SK-N-SH treated with all-trans-retinoic acid at 6 μM for 48 hours (cell line): ENCODE measurements around the gene IRGM.

Source experiments
- ATAC-seq: fragments of 200-7000 bp; cut with Tn5 transposase; 3 replicates; pipeline ENCODE4 v1.9.1; 2020; ENCODE audit warnings: mild to moderate bottlenecking, moderate library complexity
- ARNTL ChIP-seq: fragments of 450-650 bp; formaldehyde crosslinking; IDR thresholded peaks from 2 replicates; pipeline ENCODE4 v1.5.0; 2020; ENCODE audit warnings: low read depth, mild to moderate bottlenecking, moderate library complexity, borderline replicate concordance
- BACH2 ChIP-seq: fragments of 250-450 bp; sonication (Bioruptor Pico); IDR thresholded peaks from 2 replicates; pipeline ENCODE4 v1.9.0; 2021; ENCODE audit warnings: mild to moderate bottlenecking, borderline replicate concordance
- CREB5 ChIP-seq: fragments of 250-450 bp; sonication (Bioruptor Pico); IDR thresholded peaks from 2 replicates; pipeline ENCODE4 v1.5.1; 2020; ENCODE audit warnings: low read depth, mild to moderate bottlenecking, moderate library complexity
- CSDC2 ChIP-seq: fragments of 250-450 bp; sonication (Bioruptor Pico); IDR thresholded peaks from 2 replicates; pipeline ENCODE4 v1.5.0; 2020; ENCODE audit warnings: mild to moderate bottlenecking, moderate library complexity
- CSRNP3 ChIP-seq: fragments of 250-450 bp; sonication (Bioruptor Pico); IDR thresholded peaks from 2 replicates; pipeline ENCODE4 v1.5.1; 2021; ENCODE audit warnings: mild to moderate bottlenecking, moderate library complexity
- GLIS3 ChIP-seq: fragments of 250-450 bp; sonication (Bioruptor Pico); IDR thresholded peaks from 2 replicates; pipeline ENCODE4 v1.5.0; 2020; ENCODE audit warnings: mild to moderate bottlenecking, moderate library complexity
- ISL1 ChIP-seq: fragments of 250-450 bp; sonication (Bioruptor Pico); IDR thresholded peaks from 2 replicates; pipeline ENCODE4 v2.1.2; 2022; ENCODE audit warnings: mild to moderate bottlenecking, moderate library complexity
- OSR1 ChIP-seq: fragments of 250-450 bp; sonication (Bioruptor Pico); IDR thresholded peaks from 2 replicates; pipeline ENCODE4 v1.8.0; 2022; ENCODE audit warnings: moderate library complexity, mild to moderate bottlenecking, inconsistent platforms
- PATZ1 ChIP-seq: fragments of 250-450 bp; sonication (Bioruptor Pico); IDR thresholded peaks from 2 replicates; pipeline ENCODE4 v1.8.0; 2020; ENCODE audit warnings: mild to moderate bottlenecking, moderate library complexity, borderline replicate concordance
- POU6F1 ChIP-seq: fragments of 250-450 bp; sonication (Bioruptor Pico); IDR thresholded peaks from 2 replicates; pipeline ENCODE4 v1.8.0; 2021; ENCODE audit warnings: low read depth, mild to moderate bottlenecking, moderate library complexity, borderline replicate concordance
- PPARA ChIP-seq: fragments of 250-450 bp; sonication (Bioruptor Pico); IDR thresholded peaks from 2 replicates; pipeline ENCODE4 v1.5.0; 2020; ENCODE audit warnings: mild to moderate bottlenecking, borderline replicate concordance
- RARB ChIP-seq: fragments of 250-450 bp; sonication (Bioruptor Pico); IDR thresholded peaks from 2 replicates; pipeline ENCODE4 v1.8.0; 2021; ENCODE audit warnings: mild to moderate bottlenecking, moderate library complexity
- SNAI2 ChIP-seq: fragments of 250-450 bp; sonication (Bioruptor Pico); IDR thresholded peaks from 2 replicates; pipeline ENCODE4 v1.5.0; 2020; ENCODE audit warnings: mild to moderate bottlenecking, moderate library complexity
- TCF4 ChIP-seq: fragments of 250-450 bp; sonication (Bioruptor Pico); IDR thresholded peaks from 2 replicates; pipeline ENCODE4 v1.8.0; 2021; ENCODE audit warnings: mild to moderate bottlenecking, moderate library complexity, borderline replicate concordance
- TOX ChIP-seq: fragments of 250-450 bp; sonication (Bioruptor Pico); IDR thresholded peaks from 2 replicates; pipeline ENCODE4 v1.8.0; 2021; ENCODE audit warnings: mild to moderate bottlenecking, moderate library complexity, borderline replicate concordance
- TSHZ2 ChIP-seq: fragments of 250-450 bp; sonication (Bioruptor Pico); IDR thresholded peaks from 2 replicates; pipeline ENCODE4 v1.5.0; 2020; ENCODE audit warnings: mild to moderate bottlenecking, moderate library complexity
- ZC3H10 ChIP-seq: fragments of 250-450 bp; sonication (Bioruptor Pico); IDR thresholded peaks from 2 replicates; pipeline ENCODE4 v1.5.1; 2021; ENCODE audit warnings: mild to moderate bottlenecking, moderate library complexity
- ZFP3 ChIP-seq: fragments of 250-450 bp; sonication (Bioruptor Pico); IDR thresholded peaks from 2 replicates; pipeline ENCODE4 v1.5.0; 2020; ENCODE audit warnings: mild to moderate bottlenecking, moderate library complexity
- ZFP30 ChIP-seq: fragments of 450-650 bp; formaldehyde crosslinking; IDR thresholded peaks from 2 replicates; pipeline ENCODE4 v1.5.0; 2022; ENCODE audit warnings: mild to moderate bottlenecking, moderate library complexity
- ZNF565 ChIP-seq: fragments of 450-650 bp; formaldehyde crosslinking; conservative IDR thresholded peaks from 2 replicates; pipeline ENCODE4 v1.5.0; 2020; ENCODE audit warnings: low read depth, mild to moderate bottlenecking, moderate library complexity

The IRGM gene

GRCh38 chr5:150848271-150848670 is 1.9 kb downstream of the IRGM start:
- ATAC-seq = no peak

GRCh38 chr5:150851039-150851438 is 4.7 kb downstream of the IRGM start:
- TF ChIP-seq CREB5 (CRISPR knock-in tag) (no peak), RARB (no peak), GLIS3 (CRISPR knock-in tag) (no peak), ISL1 (CRISPR knock-in tag) (no peak), TOX (CRISPR knock-in tag) (no peak), PATZ1 (CRISPR knock-in tag) (no peak), ZNF565 (CRISPR knock-in tag) (no peak), ZFP30 (CRISPR knock-in tag) (no peak), OSR1 (no peak), POU6F1 (CRISPR knock-in tag) (no peak), CSRNP3 (CRISPR knock-in tag) (no peak), ZC3H10 (CRISPR knock-in tag) (no peak), PPARA (no peak), ZFP3 (CRISPR knock-in tag) (no peak), TCF4 (CRISPR knock-in tag) (no peak), BACH2 (CRISPR knock-in tag) (no peak), TSHZ2 (CRISPR knock-in tag) (no peak)
- no peak for ATAC-seq

More at GRCh38 chr5:150848271-150848670, 1.9 kb downstream of the IRGM start:
- TF ChIP-seq SNAI2 (CRISPR knock-in tag) (no peak), POU6F1 (CRISPR knock-in tag) (no peak), ZFP30 (CRISPR knock-in tag) (no peak), GLIS3 (CRISPR knock-in tag) (no peak), CSDC2 (CRISPR knock-in tag) (no peak), ZFP3 (CRISPR knock-in tag) (no peak), RARB (no peak), BACH2 (CRISPR knock-in tag) (no peak), ZNF565 (CRISPR knock-in tag) (no peak), PATZ1 (CRISPR knock-in tag) (no peak), OSR1 (no peak), ARNTL (CRISPR knock-in tag) (no peak)
- TF ChIP-seq, all 23 proteins: peak for 0
